ENCODE measurements around the gene SF3B3. TPM values are rescaled to one million over a fixed set of nuclear protein-coding genes. Genes with fewer than 3 reads are reported as not detected.

SF3B3 gene
- total RNA-seq, 1 donor from 2014 or later: 65.9 TPM

GRCh38 chr16:70550082-70550481, 26.5 kb downstream of the SF3B3 start:
- no peak for TF ChIP-seq CTCF (conservative IDR thresholded peaks at IDR 0.05; ENCODE audit: low read depth, low read length)

GRCh38 chr16:70551788-70552187, 28.2 kb downstream of the SF3B3 start:
- DNase-seq (ENCODE audit: low read depth): no peak
- TF ChIP-seq CTCF (conservative IDR thresholded peaks at IDR 0.05; ENCODE audit: low read depth, low read length): no peak
- no peak overlapping the region for H3K4me3 ChIP-seq (ENCODE audit: low read depth, low read length)

More at GRCh38 chr16:70550082-70550481, 26.5 kb downstream of the SF3B3 start:
- no peak for DNase-seq (ENCODE audit: low read depth)
- H3K4me3 ChIP-seq (ENCODE audit: low read depth, low read length): no peak overlapping the region

- no peak for TF ChIP-seq CTCF (conservative IDR thresholded peaks at IDR 0.05; ENCODE audit: low read depth, low read length)
- DNase-seq (ENCODE audit: low read depth): no peak
Measured at GRCh38 chr16:70552675-70553074, 29.1 kb downstream of the SF3B3 start.

GRCh38 chr16:70553645-70554044, 30.0 kb downstream of the SF3B3 start:
- no peak overlapping the region for H3K4me3 ChIP-seq (ENCODE audit: low read depth, low read length)
- no peak for TF ChIP-seq CTCF (conservative IDR thresholded peaks at IDR 0.05; ENCODE audit: low read depth, low read length)
- DNase-seq (ENCODE audit: low read depth): peak; percentile 26

More at GRCh38 chr16:70552675-70553074, 29.1 kb downstream of the SF3B3 start:
- H3K4me3 ChIP-seq (ENCODE audit: low read depth, low read length): no peak overlapping the region

GRCh38 chr16:70556063-70556462, 32.4 kb downstream of the SF3B3 start:
- no peak for TF ChIP-seq CTCF (conservative IDR thresholded peaks at IDR 0.05; ENCODE audit: low read depth, low read length)
- no peak for DNase-seq (ENCODE audit: low read depth)
- no peak overlapping the region for H3K4me3 ChIP-seq (ENCODE audit: low read depth, low read length)

- TF ChIP-seq CTCF (conservative IDR thresholded peaks at IDR 0.05; ENCODE audit: low read depth, low read length): no peak
- DNase-seq (ENCODE audit: low read depth): no peak
- no peak overlapping the region for H3K4me3 ChIP-seq (ENCODE audit: low read depth, low read length)
Measured at GRCh38 chr16:70561623-70562022, 38.0 kb downstream of the SF3B3 start.

- TF ChIP-seq CTCF (conservative IDR thresholded peaks at IDR 0.05; ENCODE audit: low read depth, low read length): no peak
- no peak overlapping the region for H3K4me3 ChIP-seq (ENCODE audit: low read depth, low read length)
- DNase-seq (ENCODE audit: low read depth): no peak
Measured at GRCh38 chr16:70563636-70564035, 40.0 kb downstream of the SF3B3 start.

Data from epithelial cell of proximal tubule (primary cell).